Upper lobe of right lung (tissue), 1 donor: ENCODE results near the gene CROCC2. TPM values are rescaled to one million over a fixed set of nuclear protein-coding genes. Genes with fewer than 3 reads are reported as not detected.

Experiments used
- ATAC-seq: fragments of 200-7000 bp; cut with Tn5 transposase; one replicate; pipeline ENCODE4 v1.9.1; 2020; ENCODE audit warnings: mild to moderate bottlenecking, moderate library complexity
- DNase-seq: peaks from one replicate; pipeline ENCODE4 v3.0.0-alpha.2; 2020
- H3K27ac ChIP-seq: fragments of 200-600 bp; one replicate; pipeline ENCODE4 v1.8.0; 2022
- H3K27me3 ChIP-seq: fragments of 200-600 bp; one replicate; pipeline ENCODE4 v1.8.0; 2022; ENCODE audit warnings: mild to moderate bottlenecking
- H3K36me3 ChIP-seq: fragments of 200-600 bp; one replicate; pipeline ENCODE4 v1.8.0; 2022
- H3K4me1 ChIP-seq: fragments of 200-600 bp; one replicate; pipeline ENCODE4 v1.8.0; 2022
- H3K4me3 ChIP-seq: fragments of 200-600 bp; one replicate; pipeline ENCODE4 v1.8.0; 2022; ENCODE audit warnings: mild to moderate bottlenecking
- H3K9me3 ChIP-seq: fragments of 200-600 bp; one replicate; pipeline ENCODE4 v1.8.0; 2022
- intact Hi-C: fragments of 100-400 bp; cut with DNase I; formaldehyde crosslinking; loops from one replicate; pipeline ENCODE4 v1.11.0; 2022
- total RNA-seq: library from RNA; stranded (reverse); fragmentation: NEBNext Ultra II Directional; extraction: Animal tissue kit (Norgen Biotek cat#: 25700); gene quantifications from one replicate; pipeline ENCODE4 v1.2.1, GENCODE V29; 2021
- TF ChIP-seq, protein P1 (sequence below): fragments of 200-600 bp; IDR thresholded peaks from one replicate; pipeline ENCODE4 v1.8.0; 2022; ENCODE audit warnings: antibody characterized with exemption
- donor health status: DM: no; HTN: yes; CAD: no; lungs with severe emphysema.

Gene CROCC2
- total RNA-seq, 1 donor from 2014 or later, result 0.26 TPM

- no peaks in the 10 kb centered on the region for H3K9me3 ChIP-seq
- no peaks in the 10 kb centered on the region for H3K27me3 ChIP-seq
- TF ChIP-seq, protein P1, sequence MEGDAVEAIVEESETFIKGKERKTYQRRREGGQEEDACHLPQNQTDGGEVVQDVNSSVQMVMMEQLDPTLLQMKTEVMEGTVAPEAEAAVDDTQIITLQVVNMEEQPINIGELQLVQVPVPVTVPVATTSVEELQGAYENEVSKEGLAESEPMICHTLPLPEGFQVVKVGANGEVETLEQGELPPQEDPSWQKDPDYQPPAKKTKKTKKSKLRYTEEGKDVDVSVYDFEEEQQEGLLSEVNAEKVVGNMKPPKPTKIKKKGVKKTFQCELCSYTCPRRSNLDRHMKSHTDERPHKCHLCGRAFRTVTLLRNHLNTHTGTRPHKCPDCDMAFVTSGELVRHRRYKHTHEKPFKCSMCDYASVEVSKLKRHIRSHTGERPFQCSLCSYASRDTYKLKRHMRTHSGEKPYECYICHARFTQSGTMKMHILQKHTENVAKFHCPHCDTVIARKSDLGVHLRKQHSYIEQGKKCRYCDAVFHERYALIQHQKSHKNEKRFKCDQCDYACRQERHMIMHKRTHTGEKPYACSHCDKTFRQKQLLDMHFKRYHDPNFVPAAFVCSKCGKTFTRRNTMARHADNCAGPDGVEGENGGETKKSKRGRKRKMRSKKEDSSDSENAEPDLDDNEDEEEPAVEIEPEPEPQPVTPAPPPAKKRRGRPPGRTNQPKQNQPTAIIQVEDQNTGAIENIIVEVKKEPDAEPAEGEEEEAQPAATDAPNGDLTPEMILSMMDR, result no peak
- peak; percentile 33 for DNase-seq
- intact Hi-C loops, result no loop called here
- no peak for ATAC-seq
- H3K27ac ChIP-seq, result no peak overlapping the region
- H3K4me3 ChIP-seq, result no peak overlapping the region
- H3K4me1 ChIP-seq, result no peaks in the 10 kb centered on the region
- H3K36me3 ChIP-seq, result no peaks in the 10 kb centered on the region
These were observed 48.5 kb downstream of the CROCC2 start for GRCh38 chr2:240954436-240955305.

DNA sequence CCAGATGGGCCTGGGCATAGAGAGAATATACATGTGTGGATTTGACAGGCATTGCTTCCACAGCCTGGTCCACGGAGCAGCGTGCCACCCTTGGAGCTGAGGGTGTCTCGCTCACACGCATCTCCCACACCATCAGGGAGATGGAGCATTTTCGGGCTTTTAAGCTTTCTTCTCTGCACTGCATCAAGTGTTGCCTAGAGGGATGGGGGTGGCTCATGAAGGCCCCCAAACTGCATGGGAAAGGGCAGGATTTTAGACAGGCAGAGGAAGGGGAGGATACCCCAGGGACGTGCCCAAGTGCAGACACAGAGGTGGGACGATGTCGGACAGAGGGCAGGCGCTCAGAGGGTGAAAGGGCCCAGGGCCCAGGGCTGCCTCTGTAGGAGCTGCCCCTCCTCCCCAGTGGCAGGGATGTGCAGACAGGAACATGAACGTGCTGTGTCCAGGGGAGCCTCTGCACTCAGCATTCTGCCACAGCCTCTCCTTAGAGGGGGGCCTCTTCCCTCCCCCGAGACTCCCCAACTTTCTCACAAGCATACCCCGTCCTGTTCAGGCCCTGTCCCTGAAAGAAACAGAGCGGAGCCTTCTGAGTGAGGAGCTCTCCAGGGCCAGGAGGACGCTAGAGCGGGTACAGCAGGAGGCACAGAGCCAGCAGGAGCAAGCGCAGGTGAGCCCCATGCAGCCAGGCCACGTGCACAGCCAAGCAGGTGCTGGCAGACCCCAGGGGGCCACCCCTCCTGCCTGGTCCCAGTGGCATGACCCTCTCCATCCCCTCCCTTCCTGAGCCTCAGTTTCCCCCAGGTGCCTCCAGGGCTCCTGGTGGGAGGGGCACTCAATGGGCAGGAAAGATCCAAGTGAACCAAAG, 49.4 kb downstream of the CROCC2 start:
- no peaks in the 10 kb centered on the region for H3K27me3 ChIP-seq
- intact Hi-C loops, result no loop called here
- no peak overlapping the region for H3K27ac ChIP-seq
- H3K4me1 ChIP-seq, result peaks cover 8% of the 10 kb centered on the region
- no peaks in the 10 kb centered on the region for H3K36me3 ChIP-seq
- no peaks in the 10 kb centered on the region for H3K9me3 ChIP-seq
- TF ChIP-seq, protein P1, result no peak
- ATAC-seq, result no peak
- no peak overlapping the region for H3K4me3 ChIP-seq
- DNase-seq, result peak; percentile 40

DNA sequence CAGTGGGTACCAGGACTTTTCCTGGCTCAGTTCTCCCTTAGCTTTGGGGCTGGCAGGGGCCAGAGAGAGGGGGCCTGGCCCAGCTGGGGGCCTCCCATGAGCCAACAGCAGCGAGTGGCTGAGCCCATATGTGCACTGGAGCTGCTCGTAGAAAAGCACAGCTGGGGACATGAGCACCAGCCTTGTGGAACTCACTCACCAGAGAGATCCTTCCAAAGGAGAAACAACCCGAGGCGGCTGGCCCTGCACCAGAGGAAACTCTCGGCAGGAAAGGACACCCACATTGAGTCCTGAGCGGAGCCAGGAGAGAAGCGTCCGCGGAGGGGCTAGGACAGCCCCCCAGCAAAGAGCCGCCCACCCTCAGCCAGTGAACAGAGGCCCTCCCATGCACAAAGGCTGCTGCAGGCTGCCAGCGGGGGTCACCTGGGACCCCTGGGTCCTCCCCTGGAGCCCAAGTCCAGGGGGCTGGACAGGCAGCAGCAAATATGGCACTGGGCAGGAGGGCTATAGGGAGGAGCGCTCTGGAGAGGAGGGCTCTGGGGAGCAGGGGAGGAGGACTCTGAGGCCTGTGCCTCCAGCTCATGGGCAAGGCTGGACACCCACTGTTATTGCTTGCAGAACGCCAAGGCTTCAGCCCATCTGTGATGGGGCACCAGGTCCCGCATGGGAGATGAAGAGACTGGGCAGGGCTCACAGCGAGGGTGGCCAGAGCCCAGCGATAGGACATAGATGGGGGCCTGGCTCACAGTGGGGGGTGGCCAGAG, 50.2 kb downstream of the CROCC2 start:
- TF ChIP-seq, protein P1, result no peak
- H3K36me3 ChIP-seq, result no peaks in the 10 kb centered on the region
- ATAC-seq (no peak), DNase-seq (no peak)
- peaks cover 12% of the 10 kb centered on the region for H3K4me1 ChIP-seq
- no peak overlapping the region for H3K27ac ChIP-seq
- no peaks in the 10 kb centered on the region for H3K27me3 ChIP-seq
- H3K9me3 ChIP-seq, result no peaks in the 10 kb centered on the region
- intact Hi-C loops, result no loop called here
- no peak overlapping the region for H3K4me3 ChIP-seq

DNA sequence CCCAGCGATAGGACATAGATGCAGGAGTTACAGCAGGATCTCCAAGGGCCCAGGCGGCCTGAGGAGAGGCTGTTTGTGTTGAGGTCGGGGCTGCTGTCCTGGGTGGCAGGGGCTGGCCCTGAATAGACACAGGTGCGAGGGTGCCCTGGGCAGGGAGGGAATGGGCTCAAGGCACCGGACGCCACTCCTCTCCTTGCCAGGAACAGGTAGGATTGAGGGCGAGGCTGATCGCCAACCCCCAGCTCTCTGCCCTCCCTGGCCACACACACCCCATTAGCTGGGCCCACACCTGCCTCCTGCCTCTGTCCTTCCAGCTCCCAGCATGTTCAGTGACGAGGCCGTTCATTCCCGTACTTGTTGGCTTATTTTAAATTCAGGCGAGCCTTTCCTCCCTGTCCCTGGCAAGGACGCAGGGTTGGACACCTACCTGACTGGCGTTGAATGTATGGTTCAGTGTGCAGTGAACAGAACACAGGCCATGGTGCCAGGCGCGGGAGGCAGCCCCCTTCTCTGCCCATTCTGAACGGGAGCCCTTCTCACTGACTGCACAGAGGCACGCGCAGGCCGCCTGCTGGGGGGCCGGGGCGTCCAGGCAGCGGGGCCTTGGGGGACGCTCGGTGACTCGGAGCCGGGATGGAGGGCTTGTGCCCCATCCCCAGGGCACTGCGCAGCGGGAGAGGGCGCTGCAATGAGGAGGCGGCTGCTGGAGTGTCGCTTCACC, 51.0 kb downstream of the CROCC2 start:
- Histone ChIP-seq H3K9me3 (no peaks in the 10 kb centered on the region), H3K36me3 (no peaks in the 10 kb centered on the region), H3K4me1 (peaks cover 12% of the 10 kb centered on the region), H3K27me3 (no peaks in the 10 kb centered on the region), H3K27ac (no peak overlapping the region), H3K4me3 (no peak overlapping the region)
- ATAC-seq, result no peak
- TF ChIP-seq, protein P1, result no peak
- intact Hi-C loops, result no loop called here
- DNase-seq, result no peak
